ENCODE results near the gene AATK. TPM values are rescaled to one million over a fixed set of nuclear protein-coding genes. Genes with fewer than 3 reads are reported as not detected.

The AATK gene
- total and polyA plus RNA-seq, 2 of the 4 experiments (the other 2 are of a cell fraction) = under 0.01 to 0.21 TPM

DNA sequence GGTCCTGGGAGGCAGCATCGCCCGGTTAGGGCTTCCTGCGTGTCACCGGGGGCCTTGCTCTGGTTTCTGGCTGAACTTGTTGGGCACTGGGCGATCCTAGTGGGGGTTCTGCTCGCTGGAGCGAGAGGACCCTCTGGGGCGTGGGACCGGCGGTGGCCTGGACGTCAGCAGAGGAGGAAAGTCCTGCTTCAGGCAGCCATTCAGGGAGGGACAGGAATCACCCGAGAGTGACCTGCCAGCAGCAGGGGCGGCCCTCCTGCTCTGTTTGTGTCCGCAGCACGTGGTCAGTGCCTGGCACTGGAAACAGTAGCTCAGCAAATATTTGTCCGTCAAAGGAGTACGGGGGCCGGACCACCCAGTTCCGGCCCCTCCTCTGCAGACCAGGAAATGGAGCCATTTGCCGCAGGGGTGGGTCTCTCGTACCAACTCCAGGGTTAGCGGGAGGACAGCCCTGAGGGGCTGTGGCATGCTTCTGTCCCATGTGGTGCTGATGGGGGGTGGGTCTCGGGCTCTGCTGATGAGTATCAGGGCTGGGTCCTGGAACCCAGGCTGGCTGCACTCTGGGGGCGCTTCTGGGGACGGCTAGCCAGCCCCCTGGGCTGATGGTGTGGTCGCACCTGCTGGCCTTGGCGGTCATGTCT lies 82.8 kb downstream of the AATK start:
- H4K20me1 ChIP-seq (ENCODE audit: insufficient read depth, low read length) = no peaks in the 10 kb centered on the region; the same call in 1 of the 2 replicates
- WGBS, 2 experiments (ENCODE audit: extremely low coverage in 2 of 2, insufficient read length in 1 of 2) = 67% methylated on average over 9 of the region's 27 CpGs; no CpG with 5 or more reads in 1 of the 2 experiments

More for the DNA sequence above, 82.8 kb downstream of the AATK start:
- H2AFZ ChIP-seq (replicated peaks; ENCODE audit: low read length, poor library complexity) = peak overlapping the region; percentile 43
- H3K4me2 ChIP-seq (ENCODE audit: low read depth, low read length) = no peak overlapping the region
- dilution Hi-C loops (cut with HindIII; ENCODE audit: low sequenced_read_pairs, unreplicated experiment) (no loop called here), intact Hi-C loops (cut with micrococcal nuclease) (no loop called here), in situ Hi-C loops (cut with MboI; ENCODE audit: low sequenced_read_pairs) (no loop called here)
- no peak overlapping the region for H3K14ac ChIP-seq (replicated peaks; ENCODE audit: low read depth, low read length)
- H2BK120ac ChIP-seq (ENCODE audit: low read depth, low read length) = no peak overlapping the region
- H3K9me3 ChIP-seq (ENCODE audit: control insufficient read depth, insufficient read depth, low read length) = no peaks in the 10 kb centered on the region
- H3K4me1 ChIP-seq (ENCODE audit: control insufficient read depth, insufficient read depth, low read length) = no peaks in the 10 kb centered on the region
- no peak overlapping the region for H3K18ac ChIP-seq (ENCODE audit: low read depth, low read length)
- H2BK20ac ChIP-seq (ENCODE audit: low read depth, low read length) = no peak overlapping the region
- TF ChIP-seq RCOR1 (IDR thresholded peaks at IDR 0.05; ENCODE audit: insufficient replicate concordance, low read length) (no peak), SMC3 (IDR thresholded peaks at IDR 0.05; ENCODE audit: low read depth, low read length) (no peak), RAD21 (IDR thresholded peaks at IDR 0.05; ENCODE audit: low read length) (no peak), POLR2A (IDR thresholded peaks at IDR 0.05; ENCODE audit: low read depth, low read length) (no peak), NFE2L2 (IDR thresholded peaks at IDR 0.05; ENCODE audit: low read depth, low read length) (no peak)
- TF ChIP-seq, protein P1, sequence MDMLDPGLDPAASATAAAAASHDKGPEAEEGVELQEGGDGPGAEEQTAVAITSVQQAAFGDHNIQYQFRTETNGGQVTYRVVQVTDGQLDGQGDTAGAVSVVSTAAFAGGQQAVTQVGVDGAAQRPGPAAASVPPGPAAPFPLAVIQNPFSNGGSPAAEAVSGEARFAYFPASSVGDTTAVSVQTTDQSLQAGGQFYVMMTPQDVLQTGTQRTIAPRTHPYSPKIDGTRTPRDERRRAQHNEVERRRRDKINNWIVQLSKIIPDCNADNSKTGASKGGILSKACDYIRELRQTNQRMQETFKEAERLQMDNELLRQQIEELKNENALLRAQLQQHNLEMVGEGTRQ (IDR thresholded peaks at IDR 0.05; ENCODE audit: low read depth, low read length) = no peak
- H4K91ac ChIP-seq (ENCODE audit: insufficient read depth, low read depth, low read length) = no peak overlapping the region
- DNase-seq (no peak), ATAC-seq (ENCODE audit: low read depth) (no peak)
- BruUV-seq (replicated peaks) = no TSS peak
- H3K27me3 ChIP-seq (ENCODE audit: control insufficient read depth, insufficient read depth, low read length) = no peaks in the 10 kb centered on the region
- no peak overlapping the region for H2AK9ac ChIP-seq (replicated peaks; ENCODE audit: low read depth, low read length, poor library complexity)
- no peak overlapping the region for H2AK5ac ChIP-seq (ENCODE audit: low read depth, low read length)
- no peak overlapping the region for H3K9ac ChIP-seq (ENCODE audit: low read depth, low read length)
- H3K27ac ChIP-seq (ENCODE audit: insufficient read depth, low read length) = no peak overlapping the region
- no peak overlapping the region for H3K4me3 ChIP-seq (ENCODE audit: insufficient read depth, low read depth, low read length)
- ChIA-PET POLR2A (ENCODE audit: unreplicated experiment) (no interaction called here), CTCF (no interaction called here)
- no peak overlapping the region for H2BK5ac ChIP-seq (ENCODE audit: low read depth, low read length, poor library complexity, severe bottlenecking)
- H3K79me1 ChIP-seq (ENCODE audit: low read depth in 1 of 2, low read length in 2 of 2) = 0 out of 4 replicates have a peak, but pooled peaks cover 0 to 3% of the 10 kb centered on the region in 2 experiments
- no peak overlapping the region for H3K4ac ChIP-seq (ENCODE audit: low read depth, low read length)
- H4K5ac ChIP-seq (ENCODE audit: low read depth, low read length) = no peak overlapping the region
- peaks cover 14% of the 10 kb centered on the region; the same call in 1 of the 2 replicates for H3K36me3 ChIP-seq (ENCODE audit: control insufficient read depth, insufficient read depth, low read length)
- no peaks in the 10 kb centered on the region for H3K9me1 ChIP-seq (ENCODE audit: insufficient read depth, low read length)
- H3K23ac ChIP-seq (ENCODE audit: low read depth, low read length) = no peak overlapping the region
- H2BK15ac ChIP-seq (ENCODE audit: low read depth, low read length) = no peak overlapping the region
- no peak overlapping the region for H4K8ac ChIP-seq (ENCODE audit: low read depth in 2 of 2, low read length in 2 of 2)
- no peak overlapping the region for H3K56ac ChIP-seq (ENCODE audit: extremely low read depth, insufficient read depth, low read length)

All from IMR-90 (cell line).